ENCODE measurements around the gene TRPM1. TPM values are rescaled to one million over a fixed set of nuclear protein-coding genes. Genes with fewer than 3 reads are reported as not detected.

Gene TRPM1
- total RNA-seq, 4 donors from 2014 or later = not detected

GRCh38 chr15:31047437-31047836 lies 54.1 kb downstream of the TRPM1 start:
- WGBS = 88% methylated on average over 8 of the region's 8 CpGs
- H3K27me3 ChIP-seq = no peaks in the 10 kb centered on the region
- TF ChIP-seq POLR2AphosphoS5 (IDR thresholded peaks at IDR 0.05) (no peak), EP300 (IDR thresholded peaks at IDR 0.05) (no peak), POLR2A (IDR thresholded peaks at IDR 0.05; ENCODE audit: low read depth) (no peak), CTCF (IDR thresholded peaks at IDR 0.05) (no peak)
- no peak for DNase-seq (ENCODE audit: extremely low spot score)
- H3K9me3 ChIP-seq = no peaks in the 10 kb centered on the region
- intact Hi-C loops (cut with DNase I) = no loop called here
- H3K4me1 ChIP-seq = no peaks in the 10 kb centered on the region
- H3K4me3 ChIP-seq = no peak overlapping the region
- no peak overlapping the region for H3K27ac ChIP-seq (replicated peaks in 1 of 4)
- H3K36me3 ChIP-seq = no peaks in the 10 kb centered on the region

GRCh38 chr15:31046759-31047359 lies 54.7 kb downstream of the TRPM1 start:
- H3K36me3 ChIP-seq = no peaks in the 10 kb centered on the region
- DNase-seq (ENCODE audit: extremely low spot score) = no peak
- no peaks in the 10 kb centered on the region for H3K4me1 ChIP-seq
- no peak overlapping the region for H3K27ac ChIP-seq (replicated peaks in 1 of 4)
- no peaks in the 10 kb centered on the region for H3K27me3 ChIP-seq
- H3K9me3 ChIP-seq = no peaks in the 10 kb centered on the region
- intact Hi-C loops (cut with DNase I) = no loop called here
- TF ChIP-seq CTCF (IDR thresholded peaks at IDR 0.05) = no peak
- no peak for TF ChIP-seq POLR2AphosphoS5 (IDR thresholded peaks at IDR 0.05)
- TF ChIP-seq POLR2A (IDR thresholded peaks at IDR 0.05; ENCODE audit: low read depth) = no peak
- no peak for TF ChIP-seq EP300 (IDR thresholded peaks at IDR 0.05)
- no peak overlapping the region for H3K4me3 ChIP-seq
- WGBS = 83% methylated on average over 19 of the region's 19 CpGs

- Histone ChIP-seq H3K9me3 (no peaks in the 10 kb centered on the region), H3K4me3 (no peak overlapping the region), H3K27ac (replicated peaks in 1 of 4) (no peak overlapping the region), H3K4me1 (no peaks in the 10 kb centered on the region), H3K27me3 (no peaks in the 10 kb centered on the region), H3K36me3 (no peaks in the 10 kb centered on the region)
- TF ChIP-seq EP300 (IDR thresholded peaks at IDR 0.05) = no peak
- no peak for TF ChIP-seq POLR2A (IDR thresholded peaks at IDR 0.05; ENCODE audit: low read depth)
- TF ChIP-seq CTCF (IDR thresholded peaks at IDR 0.05) = no peak
- no peak for TF ChIP-seq POLR2AphosphoS5 (IDR thresholded peaks at IDR 0.05)
- intact Hi-C loops (cut with DNase I) = no loop called here
- 82% methylated on average over 3 of the region's 3 CpGs for WGBS
- no peak for DNase-seq (ENCODE audit: extremely low spot score)
Observed at GRCh38 chr15:31045606-31046005, 55.9 kb downstream of the TRPM1 start.

- Histone ChIP-seq H3K4me3 (no peak overlapping the region), H3K27me3 (peaks cover 0 to 5% (median 0%) of the 10 kb centered on the region in 4 donors), H3K9me3 (no peaks in the 10 kb centered on the region), H3K36me3 (no peaks in the 10 kb centered on the region), H3K4me1 (no peaks in the 10 kb centered on the region), H3K27ac (replicated peaks in 1 of 4) (no peak overlapping the region)
- intact Hi-C loops (cut with DNase I) = no loop called here
- WGBS = 74% methylated on average over 2 of the region's 2 CpGs
- TF ChIP-seq POLR2A (IDR thresholded peaks at IDR 0.05; ENCODE audit: low read depth) (no peak), CTCF (IDR thresholded peaks at IDR 0.05) (no peak), POLR2AphosphoS5 (IDR thresholded peaks at IDR 0.05) (no peak), EP300 (IDR thresholded peaks at IDR 0.05) (no peak)
- DNase-seq (ENCODE audit: extremely low spot score) = no peak
Observed at GRCh38 chr15:31042751-31043150, 58.8 kb downstream of the TRPM1 start.

GRCh38 chr15:31041610-31042009 lies 59.9 kb downstream of the TRPM1 start:
- DNase-seq (ENCODE audit: extremely low spot score) = no peak
- H3K36me3 ChIP-seq = no peaks in the 10 kb centered on the region
- H3K4me3 ChIP-seq = no peak overlapping the region
- peaks cover 0 to 5% (median 0%) of the 10 kb centered on the region in 4 donors for H3K27me3 ChIP-seq
- 91% methylated on average over 4 of the region's 4 CpGs for WGBS
- intact Hi-C loops (cut with DNase I) = no loop called here
- H3K9me3 ChIP-seq = no peaks in the 10 kb centered on the region
- no peak for TF ChIP-seq POLR2A (IDR thresholded peaks at IDR 0.05; ENCODE audit: low read depth)
- TF ChIP-seq CTCF (IDR thresholded peaks at IDR 0.05) = no peak
- TF ChIP-seq POLR2AphosphoS5 (IDR thresholded peaks at IDR 0.05) = no peak
- TF ChIP-seq EP300 (IDR thresholded peaks at IDR 0.05) = no peak
- H3K27ac ChIP-seq (replicated peaks in 1 of 4) = no peak overlapping the region
- H3K4me1 ChIP-seq = no peaks in the 10 kb centered on the region
